Activated T-cell treated with anti-CD3 and anti-CD28 coated beads, Interleukin-2, amount 50 U/mL, for 24 hours (primary cell): ENCODE results near the gene KIF23.

Source experiments
- DNase-seq: peaks from one replicate; pipeline ENCODE4 v3.0.0-alpha.2; 2020
- H3K27ac Mint-ChIP-seq: 2 replicates; pipeline ENCODE4 v1.8.0; 2020; ENCODE audit warnings: mild to moderate bottlenecking, mixed read lengths
- H3K27me3 Mint-ChIP-seq: 2 replicates; pipeline ENCODE4 v1.8.0; 2020; ENCODE audit warnings: mixed read lengths
- H3K36me3 Mint-ChIP-seq: 2 replicates; pipeline ENCODE4 v1.8.0; 2020; ENCODE audit warnings: low read depth, mixed read lengths
- H3K4me1 Mint-ChIP-seq: 2 replicates; pipeline ENCODE4 v1.8.0; 2020; ENCODE audit warnings: low read depth, mixed read lengths
- H3K4me3 Mint-ChIP-seq: 2 replicates; pipeline ENCODE4 v1.8.0; 2020; ENCODE audit warnings: mild to moderate bottlenecking, moderate library complexity, mixed read lengths
- H3K9me3 Mint-ChIP-seq: 2 replicates; pipeline ENCODE4 v1.8.0; 2020; ENCODE audit warnings: mixed read lengths

The KIF23 gene

GRCh38 chr15:69388260-69388705 lies 25.9 kb upstream of the KIF23 start:
- Mint-ChIP-seq H3K4me1 (no peaks in the 10 kb centered on the region), H3K9me3 (no peaks in the 10 kb centered on the region), H3K36me3 (no peaks in the 10 kb centered on the region), H3K4me3 (no peak overlapping the region), H3K27me3 (peaks cover 3% of the 10 kb centered on the region), H3K27ac (no peak overlapping the region)
- DNase-seq = no peak

DNA sequence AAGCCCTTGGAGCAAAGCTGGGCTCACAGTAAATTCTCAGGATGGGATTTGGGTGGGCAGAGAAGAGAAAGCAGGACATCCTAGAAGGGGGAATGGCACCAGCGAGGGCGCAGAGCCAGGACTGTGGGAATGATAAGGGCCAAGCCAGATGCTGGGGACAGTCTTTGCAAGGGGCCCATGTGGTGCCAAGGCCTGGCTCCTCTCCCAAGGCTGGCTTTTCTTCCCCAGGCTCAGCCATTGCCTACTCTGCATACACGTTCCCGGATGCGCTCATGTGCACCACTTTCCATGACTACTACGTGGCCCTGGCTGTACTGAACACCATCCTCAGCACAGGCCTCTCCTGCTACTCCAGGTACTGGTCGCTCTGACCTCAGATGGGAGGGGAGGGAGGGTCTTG lies 24.7 kb upstream of the KIF23 start:
- Mint-ChIP-seq H3K27ac (no peak overlapping the region), H3K9me3 (no peaks in the 10 kb centered on the region), H3K27me3 (peaks cover 11% of the 10 kb centered on the region), H3K36me3 (no peaks in the 10 kb centered on the region), H3K4me3 (no peak overlapping the region), H3K4me1 (peaks cover 3% of the 10 kb centered on the region)
- no peak for DNase-seq

GRCh38 chr15:69390575-69390974 lies 23.6 kb upstream of the KIF23 start:
- DNase-seq = no peak
- Mint-ChIP-seq H3K4me3 (no peak overlapping the region), H3K9me3 (no peaks in the 10 kb centered on the region), H3K27ac (no peak overlapping the region), H3K36me3 (no peaks in the 10 kb centered on the region), H3K27me3 (peaks cover 20% of the 10 kb centered on the region), H3K4me1 (peaks cover 9% of the 10 kb centered on the region)

GRCh38 chr15:69391046-69391757 lies 22.9 kb upstream of the KIF23 start:
- Mint-ChIP-seq H3K4me1 (peaks cover 9% of the 10 kb centered on the region), H3K27ac (no peak overlapping the region), H3K9me3 (no peaks in the 10 kb centered on the region), H3K4me3 (no peak overlapping the region), H3K36me3 (no peaks in the 10 kb centered on the region), H3K27me3 (peaks cover 26% of the 10 kb centered on the region)
- no peak for DNase-seq

GRCh38 chr15:69392352-69392751 lies 21.8 kb upstream of the KIF23 start:
- peaks cover 26% of the 10 kb centered on the region for H3K27me3 Mint-ChIP-seq
- no peak overlapping the region for H3K27ac Mint-ChIP-seq

GRCh38 chr15:69393831-69394491 lies 20.2 kb upstream of the KIF23 start:
- no peak overlapping the region for H3K27ac Mint-ChIP-seq
- no peaks in the 10 kb centered on the region for H3K36me3 Mint-ChIP-seq
- H3K9me3 Mint-ChIP-seq = no peaks in the 10 kb centered on the region
- no peak for DNase-seq
- H3K4me3 Mint-ChIP-seq = no peak overlapping the region
- peaks cover 26% of the 10 kb centered on the region for H3K27me3 Mint-ChIP-seq
- H3K4me1 Mint-ChIP-seq = peaks cover 9% of the 10 kb centered on the region

More at GRCh38 chr15:69392352-69392751, 21.8 kb upstream of the KIF23 start:
- Mint-ChIP-seq H3K9me3 (no peaks in the 10 kb centered on the region), H3K36me3 (no peaks in the 10 kb centered on the region), H3K4me1 (peaks cover 9% of the 10 kb centered on the region), H3K4me3 (no peak overlapping the region)
- DNase-seq = no peak

GRCh38 chr15:69394556-69395282 lies 19.4 kb upstream of the KIF23 start:
- Mint-ChIP-seq H3K9me3 (no peaks in the 10 kb centered on the region), H3K4me1 (peaks cover 9% of the 10 kb centered on the region), H3K4me3 (no peak overlapping the region), H3K27me3 (peaks cover 26% of the 10 kb centered on the region), H3K27ac (no peak overlapping the region), H3K36me3 (no peaks in the 10 kb centered on the region)
- peak; percentile 94 for DNase-seq

DNA sequence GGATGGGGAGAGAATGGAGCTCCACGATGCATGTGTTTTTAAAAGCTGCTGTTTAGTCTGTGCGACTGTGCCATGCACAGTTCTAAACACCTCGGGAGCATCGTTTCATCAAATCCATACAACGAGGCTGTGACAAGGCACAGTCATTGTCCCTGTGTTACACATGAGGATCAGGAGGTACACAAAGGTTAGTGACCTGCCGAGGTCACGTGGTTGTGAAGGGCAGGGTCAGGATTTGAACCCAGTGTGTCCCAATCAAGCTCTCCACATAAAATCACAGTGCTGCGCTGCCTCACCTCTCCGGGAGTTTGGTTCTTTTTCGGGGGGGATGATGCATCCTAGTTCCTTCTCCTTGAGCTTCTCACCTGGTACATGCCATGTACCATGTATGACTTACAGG lies 18.7 kb upstream of the KIF23 start:
- no peak overlapping the region for H3K4me3 Mint-ChIP-seq
- peaks cover 26% of the 10 kb centered on the region for H3K27me3 Mint-ChIP-seq
- H3K36me3 Mint-ChIP-seq = no peaks in the 10 kb centered on the region
- peaks cover 9% of the 10 kb centered on the region for H3K4me1 Mint-ChIP-seq
- H3K9me3 Mint-ChIP-seq = no peaks in the 10 kb centered on the region
- no peak for DNase-seq
- no peak overlapping the region for H3K27ac Mint-ChIP-seq

DNA sequence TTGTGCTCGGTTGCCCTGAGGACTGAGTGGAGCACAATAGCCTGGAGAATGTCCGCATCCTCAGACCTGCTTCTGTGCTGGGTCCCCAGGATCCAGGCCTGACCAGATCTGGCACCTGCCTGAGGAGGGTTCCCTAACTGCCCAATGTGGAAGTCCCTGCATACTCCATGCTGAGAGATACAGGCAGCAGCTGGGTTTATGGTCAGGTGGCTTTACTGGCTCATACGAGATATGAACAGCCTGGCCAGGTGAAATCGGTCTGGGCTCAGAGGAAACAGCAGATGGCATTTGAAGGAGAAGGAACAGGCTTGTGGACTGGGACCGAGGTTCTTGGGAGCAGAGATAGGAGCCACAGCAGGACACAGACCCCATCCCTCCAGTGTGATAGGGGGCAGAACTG lies 18.2 kb upstream of the KIF23 start:
- no peak overlapping the region for H3K27ac Mint-ChIP-seq
- no peaks in the 10 kb centered on the region for H3K36me3 Mint-ChIP-seq

DNA sequence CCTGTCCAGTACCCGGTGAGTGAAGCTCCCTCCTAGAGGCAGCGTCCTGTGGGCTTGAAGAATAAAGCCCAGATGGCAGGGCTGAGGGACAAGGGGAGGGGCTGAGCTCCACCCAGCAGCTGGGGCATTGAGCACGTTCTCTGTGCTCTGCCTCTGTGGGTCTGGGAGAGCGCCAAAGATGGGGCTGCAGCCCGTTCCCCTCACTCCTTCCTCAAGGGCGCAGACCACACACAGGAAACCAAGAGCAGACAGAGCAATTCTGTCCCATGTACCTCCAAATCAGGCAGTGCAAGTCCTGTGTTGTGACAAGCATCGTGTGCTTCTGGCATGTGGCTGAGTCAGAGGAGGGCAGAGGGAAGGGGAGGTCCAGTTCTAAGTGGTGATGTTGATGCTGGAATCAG lies 15.7 kb upstream of the KIF23 start:
- no peak overlapping the region for H3K4me3 Mint-ChIP-seq
- H3K27ac Mint-ChIP-seq = no peak overlapping the region
- no peak for DNase-seq
- no peaks in the 10 kb centered on the region for H3K9me3 Mint-ChIP-seq
- H3K4me1 Mint-ChIP-seq = peaks cover 17% of the 10 kb centered on the region
- H3K36me3 Mint-ChIP-seq = no peaks in the 10 kb centered on the region
- peaks cover 25% of the 10 kb centered on the region for H3K27me3 Mint-ChIP-seq

More for the DNA sequence above, 18.2 kb upstream of the KIF23 start:
- H3K27me3 Mint-ChIP-seq = peaks cover 26% of the 10 kb centered on the region
- DNase-seq = no peak
- H3K4me3 Mint-ChIP-seq = no peak overlapping the region
- H3K4me1 Mint-ChIP-seq = peaks cover 15% of the 10 kb centered on the region
- no peaks in the 10 kb centered on the region for H3K9me3 Mint-ChIP-seq

GRCh38 chr15:69400850-69401249 lies 13.3 kb upstream of the KIF23 start:
- no peak for DNase-seq
- peaks cover 11% of the 10 kb centered on the region for H3K27me3 Mint-ChIP-seq
- no peak overlapping the region for H3K4me3 Mint-ChIP-seq
- H3K9me3 Mint-ChIP-seq = no peaks in the 10 kb centered on the region
- H3K27ac Mint-ChIP-seq = no peak overlapping the region
- H3K36me3 Mint-ChIP-seq = no peaks in the 10 kb centered on the region
- H3K4me1 Mint-ChIP-seq = peaks cover 9% of the 10 kb centered on the region

GRCh38 chr15:69402816-69403215 lies 11.3 kb upstream of the KIF23 start:
- no peak for DNase-seq
- Mint-ChIP-seq H3K9me3 (no peaks in the 10 kb centered on the region), H3K4me1 (peaks cover 9% of the 10 kb centered on the region), H3K4me3 (no peak overlapping the region), H3K27me3 (peaks cover 13% of the 10 kb centered on the region), H3K36me3 (no peaks in the 10 kb centered on the region), H3K27ac (no peak overlapping the region)

DNA sequence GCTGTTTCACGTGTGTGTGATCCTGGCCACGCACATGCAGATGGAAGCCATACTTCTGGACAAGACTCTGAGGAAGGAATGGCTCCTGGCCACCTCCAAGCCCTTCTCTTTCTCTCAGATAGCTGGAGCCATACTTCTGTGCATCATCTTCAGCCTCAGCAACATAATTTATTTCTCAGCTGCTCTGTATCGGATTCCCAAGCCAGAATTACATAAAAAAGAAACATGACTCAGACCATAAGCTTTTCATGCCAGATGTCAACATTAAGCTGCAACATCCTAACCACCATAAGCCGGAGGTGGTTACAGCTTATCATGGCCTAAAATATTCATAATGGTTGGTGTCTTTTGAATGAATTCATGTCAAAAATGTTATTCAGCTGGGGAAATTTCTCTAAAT lies 10.6 kb upstream of the KIF23 start:
- Mint-ChIP-seq H3K36me3 (no peaks in the 10 kb centered on the region), H3K27me3 (peaks cover 17% of the 10 kb centered on the region), H3K4me1 (peaks cover 9% of the 10 kb centered on the region), H3K9me3 (no peaks in the 10 kb centered on the region), H3K4me3 (no peak overlapping the region), H3K27ac (no peak overlapping the region)
- DNase-seq = no peak

DNA sequence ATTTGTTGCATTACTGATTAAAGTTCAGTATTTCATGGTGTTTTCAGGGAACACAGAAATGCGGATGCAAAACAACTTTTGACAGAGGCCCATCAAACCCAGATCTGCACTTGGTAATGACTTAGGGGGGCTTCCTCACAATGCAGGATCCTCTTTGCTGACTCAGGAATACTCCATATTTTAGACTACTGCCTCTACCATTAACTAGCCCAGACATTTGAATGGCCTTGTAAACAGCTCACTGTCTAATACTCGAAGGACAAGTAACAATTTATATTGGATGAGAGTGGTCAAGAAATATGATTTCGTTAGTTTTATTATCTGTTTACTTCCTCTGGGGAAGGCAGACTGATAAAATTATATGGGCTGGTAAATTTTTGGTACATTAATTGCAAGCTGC lies 9.0 kb upstream of the KIF23 start:
- H3K27ac Mint-ChIP-seq = no peak overlapping the region

More for the DNA sequence above, 9.0 kb upstream of the KIF23 start:
- Mint-ChIP-seq H3K4me3 (no peak overlapping the region), H3K4me1 (peaks cover 10% of the 10 kb centered on the region), H3K36me3 (no peaks in the 10 kb centered on the region), H3K27me3 (peaks cover 24% of the 10 kb centered on the region), H3K9me3 (no peaks in the 10 kb centered on the region)
- no peak for DNase-seq
